Measurements from ENCODE around the gene CSNK2A2.

CSNK2A2 gene

GRCh38 chr16:58137581-58137980, 60.3 kb downstream of the CSNK2A2 start:
- no peak for ATAC-seq
- Mint-ChIP-seq H3K36me3 (ENCODE audit: low read depth) (peaks cover 19% of the 10 kb centered on the region), H3K4me3 (no peak overlapping the region), H3K27ac (no peak overlapping the region), H3K9me3 (peaks cover 11% of the 10 kb centered on the region), H3K27me3 (no peaks in the 10 kb centered on the region), H3K4me1 (no peaks in the 10 kb centered on the region)
- no peak for DNase-seq

DNA sequence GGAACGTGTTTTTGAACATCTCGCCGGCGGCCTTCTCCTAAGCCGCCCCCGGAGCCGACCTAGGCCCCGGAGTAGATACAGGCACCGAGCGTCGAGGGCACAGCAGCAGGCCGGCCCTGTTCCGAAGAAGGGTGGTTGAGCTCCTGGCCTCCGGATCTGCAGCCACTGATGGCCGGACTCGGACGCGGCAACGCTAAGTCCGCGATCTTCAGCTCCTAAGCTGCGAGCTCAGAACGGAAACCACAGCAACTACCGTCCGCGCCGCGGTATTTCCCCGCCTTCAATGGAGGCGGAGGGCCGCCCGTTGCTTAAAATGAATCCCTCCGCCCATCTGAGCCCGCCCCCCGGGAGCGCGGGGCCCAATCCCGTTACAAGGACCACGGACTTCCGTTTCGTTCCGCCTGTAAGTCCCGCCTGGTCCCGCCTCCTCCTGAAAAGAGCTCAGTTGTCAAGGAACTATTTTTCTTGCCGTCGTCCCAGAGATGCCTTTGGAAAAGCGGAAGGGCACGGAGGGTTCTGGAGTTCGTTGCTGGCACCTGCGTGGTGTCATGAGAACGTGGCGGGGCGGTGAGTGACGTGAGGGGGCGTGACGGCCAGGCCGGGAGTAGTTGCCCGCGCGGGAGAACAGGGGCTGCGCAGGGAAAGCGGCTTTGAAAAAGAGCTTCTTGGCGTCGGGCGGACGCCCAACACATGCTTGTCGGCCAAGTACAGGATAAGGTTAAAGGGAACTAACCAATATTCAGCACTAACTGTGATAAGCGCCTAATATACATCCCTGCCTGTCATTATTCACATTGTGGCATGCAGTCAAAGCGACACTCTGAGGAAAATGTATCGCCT, 68.6 kb downstream of the CSNK2A2 start, which contains the start of gene CFAP20:
Gene CFAP20 (minus strand): TSS at position 285 of the 840 bp plus-strand sequence. CDS start 266 bp downstream, at position 19.
- Mint-ChIP-seq H3K9me3 (peaks cover 3% of the 10 kb centered on the region), H3K27ac (peak within 1 kb of the TSS; percentile 86), H3K27me3 (no peaks in the 10 kb centered on the region), H3K4me3 (peak within 1 kb of the TSS; percentile 86), H3K36me3 (ENCODE audit: low read depth) (peaks cover 5% of the 10 kb centered on the region), H3K4me1 (peaks cover 45% of the 10 kb centered on the region)
- ATAC-seq, result peak; percentile 94
- DNase-seq, result peak; percentile 96

DNA sequence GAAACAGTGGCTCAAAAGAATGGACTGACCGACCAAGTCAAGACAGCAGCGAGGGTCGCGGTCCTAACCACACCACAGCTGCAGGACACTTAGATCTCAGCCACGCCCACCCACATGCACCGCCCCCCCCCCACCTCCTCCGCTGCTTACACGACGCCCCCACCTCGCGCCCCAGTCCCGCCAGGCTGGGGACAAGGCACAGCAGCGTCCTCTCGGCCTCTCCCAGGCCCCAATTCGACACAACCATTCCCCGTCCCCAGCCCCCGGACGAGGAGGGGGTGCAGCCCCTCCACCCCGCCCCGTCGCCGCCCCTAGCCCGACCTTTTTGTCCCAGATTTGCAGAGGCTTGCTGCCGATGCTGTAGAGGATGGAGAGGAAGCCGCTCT, 69.2 kb downstream of the CSNK2A2 start:
- H3K4me1 Mint-ChIP-seq, result peaks cover 51% of the 10 kb centered on the region
- no peaks in the 10 kb centered on the region for H3K27me3 Mint-ChIP-seq
- no peak for DNase-seq

DNA sequence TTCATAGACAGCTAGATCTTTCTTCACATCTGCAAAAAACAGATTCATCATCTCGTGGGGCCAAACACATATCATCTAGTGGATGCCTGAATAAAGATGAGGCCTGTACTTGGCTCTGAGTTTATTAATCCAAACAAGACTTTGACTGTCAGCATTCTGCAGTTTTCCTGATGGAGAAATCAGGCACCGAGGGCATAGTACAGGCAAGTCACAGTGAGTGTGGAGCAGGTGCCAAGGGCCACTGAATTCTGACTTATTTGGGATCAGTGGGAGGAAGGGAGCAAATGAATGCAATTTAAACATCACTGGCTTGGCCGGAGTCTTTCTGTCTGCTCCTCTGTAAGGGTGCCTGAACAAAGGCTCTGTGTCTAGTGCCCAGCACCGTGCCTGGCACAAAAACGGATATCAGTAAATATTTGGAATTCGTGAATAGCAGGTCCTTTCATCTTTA, 69.7 kb downstream of the CSNK2A2 start:
- no peak for DNase-seq

More for the DNA sequence above, 69.2 kb downstream of the CSNK2A2 start:
- peak; percentile 4 for ATAC-seq
- Mint-ChIP-seq H3K36me3 (ENCODE audit: low read depth) (peaks cover 5% of the 10 kb centered on the region), H3K4me3 (peak overlapping the region; percentile 86), H3K9me3 (peaks cover 3% of the 10 kb centered on the region), H3K27ac (peak overlapping the region; percentile 86)

GRCh38 chr16:58127634-58128033, 70.3 kb downstream of the CSNK2A2 start:
- Mint-ChIP-seq H3K27me3 (no peaks in the 10 kb centered on the region), H3K36me3 (ENCODE audit: low read depth) (peaks cover 5% of the 10 kb centered on the region), H3K9me3 (peaks cover 3% of the 10 kb centered on the region), H3K27ac (peak overlapping the region; percentile 20), H3K4me1 (peaks cover 54% of the 10 kb centered on the region), H3K4me3 (peak overlapping the region; percentile 86)
- ATAC-seq, result no peak
- DNase-seq, result no peak

More for the DNA sequence above, 69.7 kb downstream of the CSNK2A2 start:
- no peaks in the 10 kb centered on the region for H3K27me3 Mint-ChIP-seq
- peaks cover 53% of the 10 kb centered on the region for H3K4me1 Mint-ChIP-seq
- peak overlapping the region; percentile 20 for H3K27ac Mint-ChIP-seq
- peak overlapping the region; percentile 86 for H3K4me3 Mint-ChIP-seq
- peaks cover 5% of the 10 kb centered on the region for H3K36me3 Mint-ChIP-seq (ENCODE audit: low read depth)
- no peak for ATAC-seq
- peaks cover 3% of the 10 kb centered on the region for H3K9me3 Mint-ChIP-seq

- H3K36me3 Mint-ChIP-seq (ENCODE audit: low read depth), result peaks cover 5% of the 10 kb centered on the region
- ATAC-seq, result no peak
These were observed 70.8 kb downstream of the CSNK2A2 start for GRCh38 chr16:58127033-58127556.

DNA sequence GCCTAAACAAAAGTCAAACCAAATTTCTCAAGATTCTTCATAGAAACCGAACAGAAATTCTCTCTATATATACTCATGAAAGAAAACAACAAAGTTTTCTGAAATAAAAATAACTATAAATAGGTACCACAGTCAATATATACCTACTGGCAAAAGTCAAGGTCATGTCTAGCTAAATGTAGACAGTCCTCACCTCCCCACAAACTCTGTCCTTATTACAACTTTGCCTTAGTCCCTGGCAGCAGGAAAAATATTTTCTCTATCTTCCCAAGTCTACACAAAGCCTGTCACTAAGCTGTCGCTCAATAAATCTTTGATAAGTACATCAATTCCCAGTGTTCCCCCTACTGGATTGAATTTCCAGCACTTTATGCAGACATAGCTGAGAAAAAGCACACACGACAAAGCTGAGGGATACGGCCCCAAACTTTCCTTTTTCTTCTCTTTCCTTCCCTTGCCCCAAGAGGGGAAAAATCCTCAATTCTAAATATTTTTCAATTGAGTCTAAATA, 71.4 kb downstream of the CSNK2A2 start:
- ATAC-seq (no peak), DNase-seq (no peak)
- Mint-ChIP-seq H3K4me3 (peak overlapping the region; percentile 86), H3K4me1 (peaks cover 62% of the 10 kb centered on the region), H3K27ac (peak overlapping the region; percentile 30), H3K27me3 (no peaks in the 10 kb centered on the region), H3K9me3 (peaks cover 3% of the 10 kb centered on the region), H3K36me3 (ENCODE audit: low read depth) (peaks cover 5% of the 10 kb centered on the region)

More at GRCh38 chr16:58127033-58127556, 70.8 kb downstream of the CSNK2A2 start:
- Mint-ChIP-seq H3K9me3 (peaks cover 3% of the 10 kb centered on the region), H3K4me3 (peak overlapping the region; percentile 86), H3K4me1 (peaks cover 56% of the 10 kb centered on the region), H3K27me3 (no peaks in the 10 kb centered on the region), H3K27ac (peak overlapping the region; percentile 30)
- DNase-seq, result no peak

DNA sequence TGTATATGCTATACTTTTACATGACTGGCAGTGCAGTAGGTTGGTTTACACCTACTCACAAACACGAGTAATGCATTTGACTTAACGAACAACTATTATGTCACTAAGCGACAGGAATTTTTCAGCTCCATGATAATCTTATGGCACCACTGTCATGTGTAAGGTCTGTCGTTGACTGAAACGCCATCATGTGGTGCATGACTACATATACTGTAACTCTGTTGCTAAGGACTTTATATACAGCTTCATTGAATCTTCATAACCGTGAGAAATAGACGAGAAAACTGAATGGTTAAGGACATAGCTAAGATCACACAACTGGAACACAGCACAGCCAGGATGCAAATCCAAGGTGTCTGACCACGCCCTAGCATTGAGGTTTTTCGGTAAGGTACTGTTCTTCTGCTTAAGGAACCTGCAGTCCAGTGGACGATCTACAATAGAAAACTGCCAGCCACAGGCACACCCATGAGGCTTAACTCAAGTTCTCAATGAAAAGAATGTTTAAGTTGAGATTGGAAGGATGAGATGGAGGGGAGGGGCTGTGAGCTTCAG, 72.0 kb downstream of the CSNK2A2 start:
- peaks cover 3% of the 10 kb centered on the region for H3K9me3 Mint-ChIP-seq
- no peaks in the 10 kb centered on the region for H3K27me3 Mint-ChIP-seq
- DNase-seq, result no peak
- peaks cover 5% of the 10 kb centered on the region for H3K36me3 Mint-ChIP-seq (ENCODE audit: low read depth)
- peak overlapping the region; percentile 57 for H3K27ac Mint-ChIP-seq
- peak overlapping the region; percentile 31 for H3K4me3 Mint-ChIP-seq
- H3K4me1 Mint-ChIP-seq, result peaks cover 67% of the 10 kb centered on the region
- no peak for ATAC-seq

- Mint-ChIP-seq H3K4me3 (no peak overlapping the region), H3K27me3 (no peaks in the 10 kb centered on the region), H3K36me3 (ENCODE audit: low read depth) (peaks cover 5% of the 10 kb centered on the region), H3K4me1 (peaks cover 70% of the 10 kb centered on the region), H3K27ac (no peak overlapping the region), H3K9me3 (peaks cover 3% of the 10 kb centered on the region)
- DNase-seq, result no peak
- ATAC-seq, result no peak
These were observed 72.9 kb downstream of the CSNK2A2 start for GRCh38 chr16:58125041-58125440.

DNA sequence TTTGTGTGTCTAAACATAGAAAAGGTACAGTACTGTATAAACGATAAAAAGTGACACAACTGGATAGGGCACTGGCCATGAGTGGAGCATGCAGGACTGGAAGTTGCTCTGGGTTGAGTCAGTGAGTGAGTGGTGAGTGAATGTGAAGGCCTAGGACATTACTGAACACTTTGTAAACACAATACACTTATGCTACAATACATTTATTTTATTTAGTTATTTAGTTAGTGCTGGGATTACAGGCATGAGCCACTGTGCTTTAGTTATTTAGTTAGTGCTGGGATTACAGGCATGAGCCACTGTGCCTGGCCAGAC, 73.3 kb downstream of the CSNK2A2 start:
- ATAC-seq (no peak), DNase-seq (no peak)
- Mint-ChIP-seq H3K36me3 (ENCODE audit: low read depth) (peaks cover 5% of the 10 kb centered on the region), H3K27me3 (no peaks in the 10 kb centered on the region), H3K27ac (no peak overlapping the region), H3K4me1 (peaks cover 69% of the 10 kb centered on the region), H3K9me3 (peaks cover 3% of the 10 kb centered on the region), H3K4me3 (no peak overlapping the region)

GRCh38 chr16:58123896-58124600, 73.9 kb downstream of the CSNK2A2 start:
- DNase-seq (no peak), ATAC-seq (no peak)
- no peaks in the 10 kb centered on the region for H3K27me3 Mint-ChIP-seq
- peaks cover 68% of the 10 kb centered on the region for H3K4me1 Mint-ChIP-seq
- H3K4me3 Mint-ChIP-seq, result no peak overlapping the region
- H3K27ac Mint-ChIP-seq, result no peak overlapping the region
- H3K9me3 Mint-ChIP-seq, result no peaks in the 10 kb centered on the region
- H3K36me3 Mint-ChIP-seq (ENCODE audit: low read depth), result peaks cover 5% of the 10 kb centered on the region

GRCh38 chr16:58121132-58121531, 76.8 kb downstream of the CSNK2A2 start:
- no peaks in the 10 kb centered on the region for H3K27me3 Mint-ChIP-seq
- no peak for ATAC-seq
- no peak overlapping the region for H3K4me3 Mint-ChIP-seq
- peaks cover 50% of the 10 kb centered on the region for H3K4me1 Mint-ChIP-seq
- no peaks in the 10 kb centered on the region for H3K9me3 Mint-ChIP-seq
- peaks cover 8% of the 10 kb centered on the region for H3K36me3 Mint-ChIP-seq (ENCODE audit: low read depth)
- H3K27ac Mint-ChIP-seq, result no peak overlapping the region
- DNase-seq, result no peak

GRCh38 chr16:58120234-58120633, 77.7 kb downstream of the CSNK2A2 start:
- ATAC-seq, result no peak
- Mint-ChIP-seq H3K9me3 (no peaks in the 10 kb centered on the region), H3K27me3 (no peaks in the 10 kb centered on the region), H3K4me3 (no peak overlapping the region), H3K4me1 (peaks cover 42% of the 10 kb centered on the region), H3K36me3 (ENCODE audit: low read depth) (peaks cover 10% of the 10 kb centered on the region), H3K27ac (no peak overlapping the region)
- no peak for DNase-seq

GRCh38 chr16:58119509-58119845, 78.4 kb downstream of the CSNK2A2 start:
- DNase-seq (no peak), ATAC-seq (no peak)
- H3K4me1 Mint-ChIP-seq, result peaks cover 38% of the 10 kb centered on the region
- H3K9me3 Mint-ChIP-seq, result no peaks in the 10 kb centered on the region
- H3K4me3 Mint-ChIP-seq, result no peak overlapping the region
- H3K36me3 Mint-ChIP-seq (ENCODE audit: low read depth), result peaks cover 18% of the 10 kb centered on the region
- H3K27ac Mint-ChIP-seq, result no peak overlapping the region
- H3K27me3 Mint-ChIP-seq, result no peaks in the 10 kb centered on the region
